Measurements from ENCODE around the gene LRRC46.

DNA sequence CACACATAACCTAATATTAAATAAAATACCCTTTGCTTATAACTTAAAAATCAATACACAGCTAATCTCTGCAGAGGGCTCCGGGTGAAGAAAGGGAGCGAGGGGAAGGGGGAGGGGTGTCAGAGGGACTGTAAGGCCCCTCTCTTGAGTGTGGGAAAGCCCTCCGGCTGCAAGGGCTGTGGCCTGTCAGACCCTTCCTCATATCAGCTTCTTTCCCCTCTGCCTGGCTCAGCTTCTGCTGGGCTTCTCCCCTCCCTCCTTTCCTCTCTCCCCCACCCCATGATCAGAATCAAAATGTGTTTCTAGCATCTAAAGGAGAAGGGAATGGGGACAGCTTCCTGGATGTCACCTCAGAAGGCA is 14.2 kb downstream of the LRRC46 start:
- TF ChIP-seq, protein P1, sequence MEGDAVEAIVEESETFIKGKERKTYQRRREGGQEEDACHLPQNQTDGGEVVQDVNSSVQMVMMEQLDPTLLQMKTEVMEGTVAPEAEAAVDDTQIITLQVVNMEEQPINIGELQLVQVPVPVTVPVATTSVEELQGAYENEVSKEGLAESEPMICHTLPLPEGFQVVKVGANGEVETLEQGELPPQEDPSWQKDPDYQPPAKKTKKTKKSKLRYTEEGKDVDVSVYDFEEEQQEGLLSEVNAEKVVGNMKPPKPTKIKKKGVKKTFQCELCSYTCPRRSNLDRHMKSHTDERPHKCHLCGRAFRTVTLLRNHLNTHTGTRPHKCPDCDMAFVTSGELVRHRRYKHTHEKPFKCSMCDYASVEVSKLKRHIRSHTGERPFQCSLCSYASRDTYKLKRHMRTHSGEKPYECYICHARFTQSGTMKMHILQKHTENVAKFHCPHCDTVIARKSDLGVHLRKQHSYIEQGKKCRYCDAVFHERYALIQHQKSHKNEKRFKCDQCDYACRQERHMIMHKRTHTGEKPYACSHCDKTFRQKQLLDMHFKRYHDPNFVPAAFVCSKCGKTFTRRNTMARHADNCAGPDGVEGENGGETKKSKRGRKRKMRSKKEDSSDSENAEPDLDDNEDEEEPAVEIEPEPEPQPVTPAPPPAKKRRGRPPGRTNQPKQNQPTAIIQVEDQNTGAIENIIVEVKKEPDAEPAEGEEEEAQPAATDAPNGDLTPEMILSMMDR (conservative IDR thresholded peaks at IDR 0.05; ENCODE audit: low read depth, low read length), result no peak
- TF ChIP-seq RAD21 (IDR thresholded peaks at IDR 0.05; ENCODE audit: low read length) (no peak), MXI1 (IDR thresholded peaks at IDR 0.05; ENCODE audit: borderline replicate concordance, low read depth, low read length) (no peak), CEBPB (IDR thresholded peaks at IDR 0.05; ENCODE audit: low read depth, low read length) (no peak), POLR2A (IDR thresholded peaks at IDR 0.05; ENCODE audit: low read depth, low read length) (no peak), FOS (IDR thresholded peaks at IDR 0.05; ENCODE audit: low read depth, low read length) (no peak), RCOR1 (IDR thresholded peaks at IDR 0.05; ENCODE audit: insufficient replicate concordance, low read length) (no peak), MAFK (IDR thresholded peaks at IDR 0.05; ENCODE audit: low read depth, low read length) (no peak), BHLHE40 (IDR thresholded peaks at IDR 0.05; ENCODE audit: low read depth, low read length) (no peak), MAZ (IDR thresholded peaks at IDR 0.05; ENCODE audit: borderline replicate concordance, low read depth, low read length) (no peak), CHD1 (IDR thresholded peaks at IDR 0.05; ENCODE audit: low read depth, low read length) (no peak), RFX5 (IDR thresholded peaks at IDR 0.05; ENCODE audit: low read depth, low read length) (no peak)
- TF ChIP-seq, protein P2, sequence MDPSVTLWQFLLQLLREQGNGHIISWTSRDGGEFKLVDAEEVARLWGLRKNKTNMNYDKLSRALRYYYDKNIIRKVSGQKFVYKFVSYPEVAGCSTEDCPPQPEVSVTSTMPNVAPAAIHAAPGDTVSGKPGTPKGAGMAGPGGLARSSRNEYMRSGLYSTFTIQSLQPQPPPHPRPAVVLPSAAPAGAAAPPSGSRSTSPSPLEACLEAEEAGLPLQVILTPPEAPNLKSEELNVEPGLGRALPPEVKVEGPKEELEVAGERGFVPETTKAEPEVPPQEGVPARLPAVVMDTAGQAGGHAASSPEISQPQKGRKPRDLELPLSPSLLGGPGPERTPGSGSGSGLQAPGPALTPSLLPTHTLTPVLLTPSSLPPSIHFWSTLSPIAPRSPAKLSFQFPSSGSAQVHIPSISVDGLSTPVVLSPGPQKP (IDR thresholded peaks at IDR 0.05; ENCODE audit: borderline replicate concordance, low read depth, low read length), result no peak
- TF ChIP-seq, protein P3, sequence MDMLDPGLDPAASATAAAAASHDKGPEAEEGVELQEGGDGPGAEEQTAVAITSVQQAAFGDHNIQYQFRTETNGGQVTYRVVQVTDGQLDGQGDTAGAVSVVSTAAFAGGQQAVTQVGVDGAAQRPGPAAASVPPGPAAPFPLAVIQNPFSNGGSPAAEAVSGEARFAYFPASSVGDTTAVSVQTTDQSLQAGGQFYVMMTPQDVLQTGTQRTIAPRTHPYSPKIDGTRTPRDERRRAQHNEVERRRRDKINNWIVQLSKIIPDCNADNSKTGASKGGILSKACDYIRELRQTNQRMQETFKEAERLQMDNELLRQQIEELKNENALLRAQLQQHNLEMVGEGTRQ (IDR thresholded peaks at IDR 0.05; ENCODE audit: low read depth, low read length), result no peak

Data from IMR-90 (cell line).